Cerebellar nuclear complex (tissue), 1 donor: ENCODE measurements around the gene INIP.
"Not testable (repeated sequence)": the region's sequence is repeated elsewhere in the genome, so short reads cannot be mapped to it uniquely, and the experiment has no call there.

ENCODE experiments used
- DNase-seq, 2 experiments: peaks; one replicate each; lab custom pipeline; 2025; lab: John Stamatoyannopoulos, UW

INIP gene

DNA sequence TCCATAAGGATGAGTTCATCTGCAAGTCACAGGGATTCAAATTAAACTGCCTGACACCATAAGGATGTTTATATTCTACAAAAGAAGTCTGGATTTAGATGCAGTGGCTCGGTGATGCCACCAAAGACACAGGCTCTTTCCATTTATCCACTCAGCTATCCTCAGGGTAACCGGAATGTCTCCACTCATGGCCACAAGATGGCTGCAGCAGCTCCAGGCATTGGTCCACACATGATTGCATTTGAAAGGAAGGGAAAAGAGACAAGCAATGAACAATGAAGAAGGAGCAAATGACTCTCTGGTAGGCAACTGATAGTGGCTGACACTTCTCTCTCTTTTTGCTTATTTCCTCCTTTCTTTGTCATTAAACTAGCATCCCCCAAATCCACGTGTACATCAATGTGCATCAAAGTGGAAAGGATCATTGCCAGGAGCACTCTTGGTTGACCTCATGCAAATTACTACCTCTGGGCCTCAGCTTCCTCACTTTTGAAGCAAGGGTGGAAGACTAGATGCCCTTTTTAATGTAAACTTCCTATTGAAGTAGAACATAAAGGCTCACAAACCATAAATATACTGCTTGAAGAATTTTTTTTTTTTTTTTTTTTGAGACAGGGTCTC lies 25.4 kb upstream of the INIP start:
- DNase-seq, result no peak

DNA sequence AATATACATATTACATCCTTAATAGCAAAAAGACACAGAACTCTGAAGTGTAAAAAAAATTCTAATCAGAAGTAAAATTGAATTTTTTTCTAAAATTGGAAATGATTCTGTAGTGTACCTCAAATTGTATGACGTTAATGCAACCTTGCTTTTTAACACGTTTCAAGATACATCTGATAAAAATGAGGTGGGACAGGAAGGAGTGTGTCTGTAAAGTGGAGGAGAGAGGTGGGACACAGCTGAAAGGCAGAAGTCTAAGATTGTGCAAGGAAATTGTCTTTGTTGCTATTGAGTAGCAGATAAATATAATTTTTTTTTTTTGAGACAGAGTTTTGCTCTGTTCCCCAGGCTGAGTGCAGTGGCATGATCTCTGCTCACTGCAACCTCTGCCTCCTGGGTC lies 17.0 kb upstream of the INIP start:
- no peak for DNase-seq

- DNase-seq, result no peak
Measured at GRCh38 chr9:112731971-112732370, 14.1 kb upstream of the INIP start.

DNA sequence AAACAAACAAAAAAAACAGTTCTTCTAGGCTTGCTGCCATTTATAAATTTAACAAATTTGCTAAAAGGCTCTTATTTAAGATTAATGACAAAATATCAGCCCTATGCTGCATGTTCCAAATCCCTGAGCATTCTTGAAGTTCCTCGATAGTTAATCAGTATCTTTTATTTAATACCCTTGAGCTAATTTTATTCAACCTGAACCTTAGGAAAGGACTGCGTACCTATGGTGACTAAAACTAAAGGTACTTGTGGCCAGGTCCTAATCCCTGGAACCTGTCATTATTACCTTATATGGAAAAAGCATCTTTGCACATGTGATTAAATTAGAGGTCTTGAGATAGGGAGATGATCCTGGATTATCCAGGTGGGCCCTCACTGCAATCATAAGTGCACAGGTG lies 10.5 kb upstream of the INIP start:
- DNase-seq, result no peak

GRCh38 chr9:112726428-112726827 lies 8.5 kb upstream of the INIP start:
- DNase-seq, result no peak

- DNase-seq, result no peak
Measured at GRCh38 chr9:112725961-112726360, 8.0 kb upstream of the INIP start.

DNA sequence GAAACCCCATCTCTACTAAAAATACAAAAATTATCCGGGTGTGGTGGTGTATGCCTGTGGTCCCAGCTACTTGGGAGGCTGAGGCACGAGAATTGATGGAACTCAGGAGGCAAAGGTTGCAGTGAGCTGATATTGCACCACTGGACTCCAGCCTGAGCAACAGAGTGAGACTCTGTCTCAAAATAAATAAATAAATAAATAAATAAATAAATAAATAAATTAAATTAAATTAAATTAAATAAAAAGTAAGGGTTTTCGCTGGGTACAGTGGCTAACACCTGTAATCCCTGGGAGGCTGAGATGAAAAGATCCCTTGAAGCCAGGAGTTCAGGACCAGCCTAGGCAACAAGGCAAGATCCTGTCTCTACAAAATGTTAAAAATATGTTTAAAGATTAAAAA lies 4.8 kb upstream of the INIP start:
- not testable (repeated sequence) for DNase-seq

DNA sequence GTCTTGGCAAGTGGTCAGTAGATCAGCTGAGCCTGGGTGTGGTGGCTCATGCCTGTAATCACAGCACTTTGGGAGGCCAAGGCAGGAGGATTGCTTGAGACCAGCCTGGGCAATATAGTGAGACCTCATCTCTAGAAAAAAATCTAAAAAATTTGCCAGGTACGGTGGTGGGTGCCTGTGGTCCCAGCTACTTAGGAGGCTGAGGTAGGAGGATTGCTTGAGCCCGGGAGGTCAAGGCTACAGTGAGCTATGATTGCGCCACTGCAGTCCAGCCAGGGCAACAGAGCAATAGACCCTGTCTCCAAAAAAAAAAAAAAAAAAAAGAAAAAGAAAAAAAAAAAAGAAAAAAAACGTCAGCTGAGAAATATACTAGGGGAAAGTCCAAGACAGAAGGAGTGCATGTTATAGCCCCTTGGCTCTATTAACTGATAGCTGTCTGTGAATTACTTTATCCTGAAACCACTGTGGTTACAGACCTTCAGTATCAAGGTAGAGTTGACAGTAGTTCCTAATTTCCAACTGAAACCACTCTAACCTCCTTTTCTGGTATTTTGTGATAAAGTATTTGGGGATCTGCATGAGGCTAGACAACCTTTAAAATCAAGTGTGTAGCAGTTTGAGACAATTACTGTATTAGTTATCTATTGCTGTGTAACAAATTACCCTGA lies 2.3 kb upstream of the INIP start:
- DNase-seq, result no peak

- no peak for DNase-seq
Measured at GRCh38 chr9:112719696-112720095, 1.8 kb upstream of the INIP start.

DNA sequence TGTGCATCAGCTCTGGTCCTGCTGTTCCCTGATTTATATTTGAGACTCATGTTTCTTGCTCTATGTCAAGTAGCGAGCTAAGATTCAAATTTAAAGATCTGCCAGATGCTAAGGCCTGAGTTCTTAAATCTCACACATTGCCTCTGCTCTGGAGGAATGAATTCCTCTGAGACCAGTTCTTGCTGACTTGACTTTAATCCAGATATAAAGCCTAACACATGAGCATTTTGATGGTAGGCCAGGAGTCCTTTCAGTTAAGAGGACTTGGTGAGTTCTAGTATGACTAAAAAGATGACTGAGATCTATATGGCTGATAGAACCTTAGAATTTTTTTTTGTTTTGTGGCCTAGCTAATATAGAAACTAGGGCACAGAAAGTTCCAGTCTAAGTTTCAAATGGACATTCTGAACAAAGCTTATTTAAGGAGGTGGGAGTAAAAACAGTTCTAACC lies 1.3 kb upstream of the INIP start:
- no peak for DNase-seq

- no peak for DNase-seq
Measured at GRCh38 chr9:112712678-112713077, 5.2 kb downstream of the INIP start.

DNA sequence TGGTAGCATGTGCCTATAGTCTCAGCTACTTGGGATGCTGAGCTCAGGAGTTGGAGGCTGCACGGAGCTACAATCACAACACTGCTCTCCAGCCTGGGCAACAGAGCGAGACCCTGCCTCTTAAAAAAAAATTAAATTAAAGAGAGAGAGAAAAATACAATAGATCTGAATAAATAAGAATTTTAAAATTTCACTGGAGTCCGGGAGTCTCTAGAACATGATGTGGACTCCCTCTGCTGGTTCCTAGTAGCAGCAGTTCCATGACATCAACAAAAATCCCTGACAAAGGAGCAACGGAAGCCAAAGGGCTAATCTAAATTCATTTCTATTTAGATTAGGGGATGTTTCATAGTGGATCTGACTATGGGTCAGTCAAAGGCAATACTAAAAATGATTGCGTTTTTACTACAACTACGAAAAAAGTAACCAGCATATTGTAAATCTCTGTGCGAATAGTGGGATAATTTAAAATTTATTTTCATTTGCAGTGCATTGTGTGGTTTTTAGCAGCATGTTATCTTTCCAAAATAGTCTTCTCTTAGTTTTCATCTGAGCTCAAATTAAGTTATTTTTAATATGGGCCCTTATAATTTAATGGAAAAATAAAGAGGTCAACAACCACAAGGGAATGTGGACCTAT lies 6.7 kb downstream of the INIP start:
- no peak for DNase-seq

- DNase-seq, result peak in 1 of 2 experiments; percentile 33
Measured at GRCh38 chr9:112705768-112706427, 12.0 kb downstream of the INIP start.

DNA sequence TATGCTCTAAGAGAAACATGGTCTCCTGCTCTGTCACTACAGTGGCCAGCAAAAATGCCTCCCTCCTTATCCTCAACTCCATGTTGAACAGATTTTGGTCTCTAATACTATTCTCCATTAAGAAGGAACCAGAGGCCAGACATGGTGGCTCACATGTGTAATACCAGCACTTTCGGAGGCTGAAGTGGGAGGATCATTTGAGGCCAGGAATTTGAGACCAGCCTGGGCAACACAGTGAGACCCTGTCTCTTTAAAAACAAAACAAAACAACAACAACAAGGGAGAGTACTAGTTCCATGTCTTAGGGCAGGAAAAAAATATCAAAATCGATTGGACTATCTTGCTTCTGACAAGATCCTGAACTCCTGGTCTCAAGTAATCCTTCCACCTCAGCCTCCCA lies 14.6 kb downstream of the INIP start:
- DNase-seq, result no peak

DNA sequence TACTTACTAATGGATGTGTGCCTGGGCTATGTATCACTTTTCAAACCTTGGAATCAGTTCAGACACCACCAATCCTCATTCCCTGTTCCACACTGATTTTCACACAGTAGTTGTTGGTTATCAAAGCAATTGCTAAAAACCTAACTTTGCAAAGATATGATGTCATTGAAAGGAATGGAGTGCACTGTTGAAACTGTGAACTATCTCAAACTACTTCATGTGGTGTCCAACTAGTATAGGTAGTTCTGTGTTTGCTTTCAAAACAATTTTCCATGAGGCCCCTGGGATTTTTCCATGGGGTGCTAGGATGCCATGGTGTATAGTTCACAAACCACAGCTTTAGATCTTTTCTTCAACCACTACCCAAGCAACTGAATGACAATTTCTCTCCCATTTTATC lies 17.8 kb downstream of the INIP start:
- DNase-seq, result no peak

DNA sequence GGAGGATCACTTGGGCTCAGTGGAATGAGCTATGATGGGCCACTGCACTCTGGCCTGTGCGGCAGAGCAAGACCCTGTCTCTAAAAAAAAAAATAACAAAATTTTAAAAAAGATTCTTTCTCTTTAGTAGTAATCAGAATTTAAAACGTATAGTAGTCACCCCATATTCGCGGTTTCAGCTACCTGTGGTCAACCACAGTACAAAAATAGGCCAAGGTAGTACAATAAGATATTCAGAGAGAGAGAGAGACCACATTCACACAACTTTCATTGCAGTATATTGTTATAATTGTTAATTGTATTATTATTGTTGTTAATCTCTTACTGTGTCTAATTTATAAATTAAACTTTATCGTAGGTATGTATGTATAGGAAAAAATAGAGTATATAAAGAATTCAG lies 18.7 kb downstream of the INIP start:
- DNase-seq, result no peak

DNA sequence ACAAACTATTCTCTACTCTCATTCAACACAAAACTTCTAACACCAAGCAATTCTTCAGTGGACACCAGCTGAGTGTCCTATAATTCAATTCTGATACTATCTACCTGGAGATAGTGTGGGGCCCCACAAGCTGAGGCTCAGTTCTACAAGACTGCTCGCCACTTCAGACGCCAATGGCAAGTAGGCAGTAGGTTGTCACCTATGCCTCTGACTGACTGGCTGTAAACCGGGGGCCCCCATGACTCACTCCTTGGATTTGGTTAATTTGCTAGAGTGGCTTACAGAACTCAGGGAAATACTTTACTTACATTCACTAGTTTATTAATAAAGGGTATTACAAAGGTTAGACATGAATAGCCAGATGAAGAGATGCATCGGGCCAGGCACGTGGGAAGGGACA lies 21.5 kb downstream of the INIP start:
- no peak for DNase-seq

DNA sequence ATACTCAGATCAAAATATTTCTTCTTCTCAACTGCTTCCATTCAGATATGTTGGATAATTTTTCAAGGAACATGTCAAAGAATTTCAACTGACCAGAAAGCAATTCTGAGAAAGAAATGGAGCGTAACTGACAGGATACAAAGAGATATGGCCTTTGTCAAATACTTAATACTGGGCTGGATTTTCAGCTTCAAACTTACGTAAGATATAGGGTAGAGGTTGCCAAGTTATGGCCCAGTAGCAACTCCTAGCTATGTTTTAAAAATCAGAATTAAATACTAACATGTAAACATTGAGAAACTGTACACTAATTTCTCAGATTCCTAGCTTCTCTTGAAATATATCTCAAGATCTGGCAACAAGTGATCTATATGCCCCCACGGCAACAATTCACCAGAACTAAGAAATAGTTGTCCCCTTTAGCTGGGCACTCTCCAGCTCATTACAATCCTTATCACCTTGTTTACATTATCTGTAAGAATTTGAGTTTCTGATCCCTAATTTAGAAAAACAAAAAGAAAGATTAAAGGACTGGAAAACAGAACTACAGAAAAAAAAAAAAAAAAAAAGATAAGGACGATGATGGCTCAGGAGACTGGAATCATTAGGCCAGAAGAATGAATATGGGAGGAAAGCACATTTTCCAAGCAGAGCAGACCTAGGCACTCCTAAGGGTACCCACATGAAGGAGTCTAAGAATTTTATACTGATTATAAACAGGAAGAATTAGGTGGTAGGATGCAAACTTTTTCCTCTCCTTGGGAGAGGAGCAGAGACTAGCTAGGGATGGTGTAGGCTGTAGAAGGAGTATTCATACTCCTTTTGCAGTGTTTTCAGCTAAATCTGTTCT lies 23.0 kb downstream of the INIP start:
- no peak for DNase-seq

DNA sequence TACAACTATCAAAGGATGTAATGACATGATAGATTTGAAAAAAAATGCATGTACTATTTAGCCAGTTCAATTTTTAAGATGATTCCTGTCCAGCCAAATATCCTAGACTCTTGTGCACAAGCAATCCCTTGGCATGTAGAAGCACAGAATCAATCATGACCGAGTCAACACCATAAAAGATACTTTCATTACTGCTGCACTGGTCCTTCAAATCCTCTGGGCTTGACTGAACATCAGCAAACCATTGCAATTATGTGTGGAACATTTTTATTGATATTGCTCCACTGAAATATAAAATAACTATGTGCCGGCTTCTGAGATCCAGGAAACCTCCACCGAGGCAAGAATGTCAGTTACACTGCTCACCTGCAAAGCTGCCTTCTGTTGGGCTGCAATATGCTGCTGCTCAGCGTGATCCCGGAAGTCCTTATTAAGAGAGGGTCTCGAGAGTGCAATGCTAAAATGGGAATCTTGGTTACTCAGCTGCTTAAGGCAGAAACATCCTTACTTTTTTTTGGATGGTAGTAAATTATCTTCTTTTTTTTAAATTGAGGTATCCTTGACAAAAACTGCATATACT lies 28.7 kb downstream of the INIP start:
- no peak for DNase-seq

- no peak for DNase-seq
Measured at GRCh38 chr9:112680731-112681402, 37.0 kb downstream of the INIP start.

GRCh38 chr9:112677040-112677439 lies 40.9 kb downstream of the INIP start:
- no peak for DNase-seq
